H1 (cell line): Measurements from ENCODE around the gene KCNQ2. TPM values are rescaled to one million over a fixed set of nuclear protein-coding genes. Genes with fewer than 3 reads are reported as not detected.

Source experiments
- SUZ12 ChIP-seq: fragments of 200-600 bp; sonication (generic); IDR thresholded peaks from 2 replicates; pipeline ENCODE4 v1.6.1; 2012; ENCODE audit warnings: mild to moderate bottlenecking, inconsistent platforms, low read length, moderate library complexity, mixed read lengths
- polyA plus RNA-seq, 7 experiments: library from polyadenylated mRNA; depleted of rRNA in 3 of 7; stranded (reverse) in 5 of 7; unstranded in 2 of 7; fragments of >200 nt in 5 of 7; fragments of 200-250 nt in 2 of 7; gene quantifications; 1 replicate in 5 of 7; 2 replicates in 1 of 7; 4 replicates in 1 of 7; pipeline versions ENCODE4 v1.2.1 to v1.2.3, GENCODE V29; 2011 to 2013; ENCODE audit warnings: missing spikeins in 2 of 7, mixed read lengths in 2 of 7
- total RNA-seq: library from RNA; stranded (reverse); fragmentation: NEBNext Ultra II Directional; extraction: Animal tissue kit (Norgen Biotek cat#: 25700); gene quantifications from 2 replicates; pipeline ENCODE4 v1.2.1, GENCODE V29; 2021

Gene KCNQ2
- total and polyA plus RNA-seq, 2 of the 8 experiments (the other 6 are each of a cell fraction or from before 2014, with no cell fraction given), result 82.6 to 243 TPM

DNA sequence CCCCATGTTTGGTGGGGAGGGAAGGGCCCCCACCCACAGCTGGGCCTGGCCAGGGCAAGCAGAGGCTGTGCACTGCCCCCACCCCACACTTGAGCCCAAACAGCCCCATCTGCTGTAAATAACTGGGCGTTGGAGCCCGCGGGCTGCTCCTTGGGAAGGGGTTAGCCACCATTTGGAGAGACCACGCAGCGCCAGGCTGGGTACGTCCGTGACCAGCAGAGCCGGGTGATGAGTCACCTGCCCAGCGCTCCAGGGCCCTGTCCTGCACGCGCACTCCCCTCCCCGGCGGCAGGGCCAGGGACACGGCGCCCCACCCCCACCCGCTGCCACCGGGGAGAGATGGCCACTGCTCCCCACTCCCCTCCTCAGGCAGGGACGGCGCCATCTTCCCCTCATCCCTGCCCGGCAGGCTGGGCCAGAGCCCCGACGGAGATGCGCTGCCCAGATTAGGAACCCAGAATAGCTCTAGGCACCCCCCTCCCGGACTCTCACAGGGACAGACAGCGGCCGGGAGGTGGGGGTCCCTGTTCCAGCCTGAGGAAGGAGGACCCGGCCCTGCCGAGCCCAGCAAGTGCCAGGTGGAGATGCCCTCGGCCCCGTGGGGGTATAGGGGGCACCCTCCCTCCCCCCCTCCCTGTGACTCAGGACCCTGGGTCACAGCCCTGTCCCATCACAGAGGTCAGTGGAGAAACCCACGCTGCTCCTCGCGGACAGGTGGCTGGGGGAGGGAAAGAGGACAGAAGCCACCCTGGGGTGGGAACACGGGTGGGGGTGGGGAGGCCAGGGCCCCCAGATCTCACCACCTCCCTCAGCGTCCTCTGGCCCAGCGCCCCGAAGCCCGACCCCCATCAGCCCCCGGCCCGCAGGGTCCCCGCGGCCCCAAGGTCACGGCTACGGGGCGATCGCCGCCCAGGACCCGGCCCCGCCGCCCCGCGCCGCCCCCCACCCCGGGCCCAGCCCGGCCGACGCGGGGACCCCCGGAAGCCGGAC, 25.8 kb upstream of the KCNQ2 start (continued):
- TF ChIP-seq SUZ12, result peak; percentile 29; the same call in 1 of the 2 replicates
